Loucy (cell line): Measurements from ENCODE around the gene HS6ST1.

Source experiments
- H2AFZ ChIP-seq: fragments of 200-600 bp; sonication (generic); 2 replicates; pipeline ENCODE4 v1.6.0; 2016; ENCODE audit warnings: antibody characterized with exemption, mild to moderate bottlenecking, low read length, moderate library complexity
- H3F3A ChIP-seq: fragments of 200-600 bp; 2 replicates; pipeline ENCODE4 v1.6.0; 2016; ENCODE audit warnings: antibody characterized with exemption, low read depth, mild to moderate bottlenecking
- H3K27me3 ChIP-seq: fragments of 200-600 bp; sonication (generic); 2 replicates; pipeline ENCODE4 v1.6.1; 2014; ENCODE audit warnings: low read length, mild to moderate bottlenecking; ENCODE audit not compliant: insufficient read depth, poor library complexity, severe bottlenecking
- H3K36me3 ChIP-seq: fragments of 200-600 bp; sonication (generic); 2 replicates; pipeline ENCODE4 v1.6.1; 2016; ENCODE audit warnings: low read length; ENCODE audit not compliant: insufficient read depth
- H3K4me1 ChIP-seq: fragments of 200-600 bp; sonication (generic); 2 replicates; pipeline ENCODE4 v1.5.1; 2014; ENCODE audit warnings: low read length, mild to moderate bottlenecking; ENCODE audit not compliant: insufficient read depth, poor library complexity, severe bottlenecking
- H3K4me2 ChIP-seq: fragments of 200-600 bp; sonication (generic); 2 replicates; pipeline ENCODE4 v1.6.0; 2014; ENCODE audit warnings: antibody characterized with exemption, low read length, low read depth, mild to moderate bottlenecking; ENCODE audit not compliant: poor library complexity, severe bottlenecking
- H3K4me3 ChIP-seq: fragments of 200-600 bp; sonication (generic); 2 replicates; pipeline ENCODE4 v1.5.1; 2014; ENCODE audit warnings: low read length, mild to moderate bottlenecking, mixed read lengths; ENCODE audit not compliant: poor library complexity, severe bottlenecking
- H3K79me2 ChIP-seq: fragments of 200-600 bp; sonication (generic); 2 replicates; pipeline ENCODE4 v1.6.1; 2014; ENCODE audit warnings: low read length; ENCODE audit not compliant: insufficient read depth
- H3K9ac ChIP-seq: fragments of 200-600 bp; sonication (generic); 2 replicates; pipeline ENCODE4 v1.6.0; 2014; ENCODE audit warnings: mild to moderate bottlenecking, low read depth, low read length, moderate library complexity; ENCODE audit not compliant: poor library complexity, severe bottlenecking
- H3K9me2 ChIP-seq: fragments of 200-600 bp; sonication (generic); replicated peaks from 2 replicates; pipeline ENCODE4 v1.6.1; 2016; ENCODE audit warnings: low read depth, low read length, mixed read lengths
- H3K9me3 ChIP-seq: fragments of 200-600 bp; sonication (generic); 2 replicates; pipeline ENCODE4 v1.6.1; 2014; ENCODE audit warnings: mild to moderate bottlenecking, antibody characterized with exemption, low read length, low read depth; ENCODE audit not compliant: insufficient read depth
- H4K20me1 ChIP-seq: fragments of 200-600 bp; sonication (generic); 2 replicates; pipeline ENCODE4 v1.6.0; 2014; ENCODE audit warnings: antibody characterized with exemption, low read length, mild to moderate bottlenecking; ENCODE audit not compliant: insufficient read depth, poor library complexity, severe bottlenecking
- CTCF ChIP-seq: fragments of 200-600 bp; sonication (generic); conservative IDR thresholded peaks from 2 replicates; pipeline ENCODE4 v1.5.1; 2014; ENCODE audit warnings: mild to moderate bottlenecking, antibody characterized with exemption, low read length
- EZH2phosphoT487 ChIP-seq: fragments of 200-600 bp; IDR thresholded peaks from 2 replicates; pipeline ENCODE4 v1.6.1; 2018; ENCODE audit warnings: antibody characterized with exemption, mild to moderate bottlenecking, moderate library complexity, borderline replicate concordance

HS6ST1 gene

GRCh38 chr2:128310761-128311160, 7.9 kb downstream of the HS6ST1 start:
- H3K27me3 ChIP-seq = peaks cover 7% of the 10 kb centered on the region
- H3K9ac ChIP-seq = peak overlapping the region; percentile 95
- H3K79me2 ChIP-seq = peaks cover 100% of the 10 kb centered on the region
- H4K20me1 ChIP-seq = peaks cover 100% of the 10 kb centered on the region
- TF ChIP-seq CTCF = no peak
- no peak for TF ChIP-seq EZH2phosphoT487
- peaks cover 66% of the 10 kb centered on the region for H3K4me1 ChIP-seq
- H3F3A ChIP-seq = no peaks in the 10 kb centered on the region
- no peak overlapping the region for H2AFZ ChIP-seq
- H3K9me2 ChIP-seq = no peaks in the 10 kb centered on the region
- no peaks in the 10 kb centered on the region for H3K9me3 ChIP-seq
- peak overlapping the region; percentile 98 for H3K4me2 ChIP-seq
- peaks cover 100% of the 10 kb centered on the region for H3K36me3 ChIP-seq
- peak overlapping the region; percentile 90 for H3K4me3 ChIP-seq

- no peak overlapping the region for H2AFZ ChIP-seq
- TF ChIP-seq EZH2phosphoT487 (no peak), CTCF (no peak)
- H3K4me2 ChIP-seq = peak overlapping the region; percentile 98
- H3K36me3 ChIP-seq = peaks cover 100% of the 10 kb centered on the region
- peaks cover 4% of the 10 kb centered on the region for H3K27me3 ChIP-seq
- H3K4me1 ChIP-seq = peaks cover 71% of the 10 kb centered on the region
- H3K4me3 ChIP-seq = peak overlapping the region; percentile 90
- H3K9ac ChIP-seq = peak overlapping the region; percentile 95
- peaks cover 100% of the 10 kb centered on the region for H3K79me2 ChIP-seq
- H4K20me1 ChIP-seq = peaks cover 100% of the 10 kb centered on the region
- no peaks in the 10 kb centered on the region for H3F3A ChIP-seq
- no peaks in the 10 kb centered on the region for H3K9me2 ChIP-seq
- no peaks in the 10 kb centered on the region for H3K9me3 ChIP-seq
Observed at GRCh38 chr2:128310094-128310716, 8.5 kb downstream of the HS6ST1 start.

GRCh38 chr2:128309280-128310093, 9.2 kb downstream of the HS6ST1 start:
- H3K79me2 ChIP-seq = peaks cover 100% of the 10 kb centered on the region
- no peaks in the 10 kb centered on the region for H3F3A ChIP-seq
- no peaks in the 10 kb centered on the region for H3K9me2 ChIP-seq
- peak overlapping the region; percentile 98 for H3K4me2 ChIP-seq
- peaks cover under 1% of the 10 kb centered on the region for H3K27me3 ChIP-seq
- H4K20me1 ChIP-seq = peaks cover 100% of the 10 kb centered on the region
- TF ChIP-seq CTCF = no peak
- no peak for TF ChIP-seq EZH2phosphoT487
- peaks cover 74% of the 10 kb centered on the region for H3K4me1 ChIP-seq
- H3K9ac ChIP-seq = peak overlapping the region; percentile 95
- H3K9me3 ChIP-seq = no peaks in the 10 kb centered on the region
- peaks cover 100% of the 10 kb centered on the region for H3K36me3 ChIP-seq
- H2AFZ ChIP-seq = no peak overlapping the region
- H3K4me3 ChIP-seq = peak overlapping the region; percentile 90
